ENCODE measurements around the gene BRAF.
"Not testable (repeated sequence)": the region's sequence is repeated elsewhere in the genome, so short reads cannot be mapped to it uniquely, and the experiment has no call there.

Gene BRAF

GRCh38 chr7:140678081-140678815 is 246.5 kb downstream of the BRAF start:
- DNase-seq: no peak

GRCh38 chr7:140677496-140677895 is 247.2 kb downstream of the BRAF start:
- DNase-seq: no peak

GRCh38 chr7:140676956-140677355 is 247.8 kb downstream of the BRAF start:
- not testable (repeated sequence) for DNase-seq

GRCh38 chr7:140676306-140676705 is 248.4 kb downstream of the BRAF start:
- no peak for DNase-seq

GRCh38 chr7:140675726-140676125 is 249.0 kb downstream of the BRAF start:
- no peak for DNase-seq

GRCh38 chr7:140674899-140675701 is 249.6 kb downstream of the BRAF start:
- DNase-seq: peak; percentile 62

GRCh38 chr7:140674356-140674800 is 250.4 kb downstream of the BRAF start:
- no peak for DNase-seq

GRCh38 chr7:140673774-140674155 is 251.0 kb downstream of the BRAF start:
- DNase-seq: no peak

GRCh38 chr7:140673063-140673773 is 251.5 kb downstream of the BRAF start:
- no peak for DNase-seq

- DNase-seq: peak; percentile 26
These were observed 252.2 kb downstream of the BRAF start, which contains the start of gene ADCK2 for GRCh38 chr7:140672382-140673062. Gene ADCK2 (plus strand): TSS chr7:140672945. CDS start chr7:140673331, 386 bp downstream.

GRCh38 chr7:140671966-140672365 is 252.8 kb downstream of the BRAF start:
- no peak for DNase-seq

- no peak for DNase-seq
These were observed 254.3 kb downstream of the BRAF start for GRCh38 chr7:140670343-140670935.

- not testable (repeated sequence) for DNase-seq
These were observed 254.9 kb downstream of the BRAF start for GRCh38 chr7:140669862-140670261.

GRCh38 chr7:140669352-140669751 is 255.4 kb downstream of the BRAF start:
- DNase-seq: no peak

Measured in fibroblast of skin of scalp (primary cell).